DMS153 (cell line): ENCODE measurements around the gene MTRF1L.
"Not testable (repeated sequence)": the region's sequence is repeated elsewhere in the genome, so short reads cannot be mapped to it uniquely, and the experiment has no call there.

Experiments
- DNase-seq: peaks from one replicate; lab custom pipeline; 2025; lab: John Stamatoyannopoulos, UW

The MTRF1L gene

GRCh38 chr6:152969688-152970418 lies 32.7 kb downstream of the MTRF1L start:
- DNase-seq = no peak

- not testable (repeated sequence) for DNase-seq
These were observed 36.2 kb downstream of the MTRF1L start for GRCh38 chr6:152966168-152966894.

- DNase-seq = no peak
These were observed 43.2 kb downstream of the MTRF1L start for GRCh38 chr6:152959333-152959732.

GRCh38 chr6:152957796-152958195 lies 44.7 kb downstream of the MTRF1L start:
- DNase-seq = no peak

GRCh38 chr6:152954443-152954842 lies 48.1 kb downstream of the MTRF1L start:
- DNase-seq = no peak

GRCh38 chr6:152952866-152953509 lies 49.5 kb downstream of the MTRF1L start:
- no peak for DNase-seq

- no peak for DNase-seq
These were observed 50.5 kb downstream of the MTRF1L start for GRCh38 chr6:152952045-152952444.

- no peak for DNase-seq
These were observed 52.3 kb downstream of the MTRF1L start for GRCh38 chr6:152950240-152950639.

- no peak for DNase-seq
These were observed 54.2 kb downstream of the MTRF1L start for GRCh38 chr6:152948150-152948768.

- DNase-seq = no peak
These were observed 55.5 kb downstream of the MTRF1L start for GRCh38 chr6:152946995-152947394.

- no peak for DNase-seq
These were observed 56.0 kb downstream of the MTRF1L start for GRCh38 chr6:152946484-152946883.

GRCh38 chr6:152943260-152943897 lies 59.1 kb downstream of the MTRF1L start:
- DNase-seq = no peak

- no peak for DNase-seq
These were observed 60.1 kb downstream of the MTRF1L start for GRCh38 chr6:152942319-152942869.

GRCh38 chr6:152941746-152942145 lies 60.8 kb downstream of the MTRF1L start:
- DNase-seq = no peak
